Small intestine (tissue), 7 donors: ENCODE measurements around the gene NUP214. TPM values are rescaled to one million over a fixed set of nuclear protein-coding genes. Genes with fewer than 3 reads are reported as not detected.

Experiments used
- DNase-seq, 2 donors: peaks; one replicate each; pipeline versions ENCODE4 v3.0.0 to v3.0.0-alpha.2; 2013
- FAIRE-seq: peaks from 2 replicates; lab custom pipeline; 2012; peaks lifted over from hg19 to GRCh38; lab: Jason Lieb, UNC
- H3K27ac ChIP-seq, 3 donors: one replicate each; pipeline ENCODE4 v1.5.1; 2013; ENCODE audit warnings: low read length in 2 of 3, mild to moderate bottlenecking in 2 of 3, control low read depth in 1 of 3, inconsistent platforms in 1 of 3, low read depth in 1 of 3, moderate library complexity in 1 of 3
- H3K27me3 ChIP-seq, 3 donors: one replicate each; pipeline ENCODE4 v1.6.1; 2013; ENCODE audit warnings: low read length in 3 of 3, inconsistent platforms in 1 of 3; ENCODE audit not compliant: control insufficient read depth in 3 of 3, insufficient read depth in 3 of 3
- H3K36me3 ChIP-seq, 3 donors: one replicate each; pipeline ENCODE4 v1.6.1; 2013; ENCODE audit warnings: low read length in 3 of 3, inconsistent platforms in 1 of 3, low read depth in 1 of 3, mild to moderate bottlenecking in 1 of 3, moderate library complexity in 1 of 3; ENCODE audit not compliant: control insufficient read depth in 3 of 3, insufficient read depth in 2 of 3
- H3K4me1 ChIP-seq, 3 donors: one replicate each; pipeline ENCODE4 v1.6.1; 2013; ENCODE audit warnings: low read length in 2 of 3, inconsistent platforms in 1 of 3, low read depth in 1 of 3, mild to moderate bottlenecking in 1 of 3, moderate library complexity in 1 of 3; ENCODE audit not compliant: control insufficient read depth in 3 of 3, insufficient read depth in 2 of 3
- H3K4me3 ChIP-seq, 3 donors: one replicate each; pipeline ENCODE4 v1.5.1; 2013; ENCODE audit warnings: low read length in 3 of 3, control low read depth in 1 of 3, inconsistent platforms in 1 of 3, low read depth in 1 of 3, mild to moderate bottlenecking in 1 of 3, moderate library complexity in 1 of 3
- H3K9me3 ChIP-seq, 2 donors: one replicate each; pipeline ENCODE4 v1.6.1; 2013; ENCODE audit warnings: low read depth in 1 of 2, low read length in 1 of 2; ENCODE audit not compliant: control insufficient read depth in 2 of 2, insufficient read depth in 1 of 2
- WGBS, 3 donors: extraction: QIAGEN DNeasy Blood & Tissue Kit; methylation state at CpG; one replicate each; pipeline ENCODE4 v1.1.7; 2013; 5-methylcytosine and 5-hydroxymethylcytosine counted together
- polyA plus RNA-seq, 4 donors: library from polyadenylated mRNA; stranded (reverse) in 3 of 4; unstranded in 1 of 4; fragments of 200-250 nt in 3 of 4; fragments of 120-200 nt in 1 of 4; gene quantifications; one replicate each; pipeline versions ENCODE4 v1.2.1 to v1.2.3, GENCODE V29; 2013
- donor health status: healthy with polysubstance abuse.
- donor health status: control.
- donor health status: control.
- donor health status: Bipolar disorder and iron deficiency.
- donor health status: healthy.

The NUP214 gene
- polyA plus RNA-seq, 4 donors, result 16.7 to 49.7 (median 37.3) TPM

DNA sequence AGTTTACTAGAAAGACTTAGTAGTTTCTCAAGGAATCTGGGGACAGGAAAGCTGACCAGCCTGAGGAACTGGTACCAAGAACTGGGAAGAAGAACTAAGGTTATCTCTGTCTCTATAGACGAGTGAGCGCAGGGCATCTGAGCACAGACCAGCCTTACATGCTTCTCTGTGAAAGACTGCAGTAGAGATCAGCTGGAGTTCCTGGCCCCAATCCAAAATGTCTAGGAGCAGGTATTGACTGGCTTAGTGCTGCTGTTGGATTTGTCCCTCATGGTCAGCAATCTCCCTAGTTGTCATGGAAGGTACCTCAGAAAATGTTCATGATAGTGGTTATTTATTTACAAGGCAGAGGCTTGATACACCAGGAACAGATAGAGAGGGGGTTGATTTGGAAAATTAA is 13.3 kb downstream of the NUP214 start:
- Histone ChIP-seq H3K27ac (no peak overlapping the region), H3K27me3 (no peaks in the 10 kb centered on the region), H3K36me3 (peaks cover 34 to 47% (median 38%) of the 10 kb centered on the region in 3 donors), H3K9me3 (no peaks in the 10 kb centered on the region), H3K4me1 (no peaks in the 10 kb centered on the region), H3K4me3 (no peak overlapping the region)
- WGBS, 3 donors, result 97 to 98% (median 98%) methylated on average over 2 of the region's 2 CpGs
- DNase-seq, result no peak
- no peak for FAIRE-seq

DNA sequence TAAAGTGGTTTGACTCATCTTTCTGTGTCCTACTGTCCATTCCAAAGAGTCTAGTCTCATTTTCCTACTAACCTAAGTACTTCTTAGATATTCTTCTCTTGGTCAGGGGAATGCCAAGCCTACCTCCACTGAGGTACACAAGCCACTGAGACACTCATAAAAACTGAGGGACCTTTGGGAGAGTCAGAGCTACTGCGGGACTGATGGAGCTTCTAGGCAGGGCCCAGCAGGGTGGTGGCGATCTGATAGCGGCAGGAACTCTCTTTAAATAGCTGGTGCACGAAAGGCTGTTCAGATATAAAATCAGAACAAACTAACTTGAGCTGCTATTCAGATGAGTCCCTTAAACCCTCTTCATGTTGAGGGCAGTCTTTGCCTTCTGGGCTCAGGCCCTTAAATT is 14.7 kb downstream of the NUP214 start:
- Histone ChIP-seq H3K4me1 (no peaks in the 10 kb centered on the region), H3K27ac (no peak overlapping the region), H3K27me3 (no peaks in the 10 kb centered on the region), H3K36me3 (peaks cover 38 to 43% (median 39%) of the 10 kb centered on the region in 3 donors), H3K9me3 (no peaks in the 10 kb centered on the region), H3K4me3 (no peak overlapping the region)
- FAIRE-seq, result no peak
- 96 to 97% (median 96%) methylated on average over 4 of the region's 4 CpGs for WGBS, 3 donors
- DNase-seq, result no peak

DNA sequence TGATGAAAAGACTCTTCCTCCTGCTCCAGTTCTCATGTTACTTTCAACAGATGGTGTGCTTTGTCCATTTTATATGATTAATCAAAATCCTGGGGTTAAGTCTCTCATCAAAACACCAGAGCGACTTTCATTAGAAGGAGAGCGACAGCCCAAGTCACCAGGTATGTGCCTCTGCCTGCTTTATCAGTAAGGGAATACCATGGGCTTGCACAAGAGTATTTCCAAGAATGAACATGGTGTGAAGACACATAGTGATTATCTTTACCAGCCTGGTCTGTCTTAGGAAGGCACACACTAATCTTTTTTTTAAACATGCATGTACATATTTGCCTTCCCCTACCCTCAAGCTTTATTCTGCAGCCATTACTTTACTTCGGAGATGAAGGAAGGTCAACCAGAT is 15.2 kb downstream of the NUP214 start:
- DNase-seq (no peak), FAIRE-seq (no peak)
- peaks cover 37 to 43% (median 42%) of the 10 kb centered on the region in 3 donors for H3K36me3 ChIP-seq
- WGBS, 3 donors, result 95 to 98% (median 96%) methylated on average over 3 of the region's 3 CpGs
- H3K4me1 ChIP-seq, result no peaks in the 10 kb centered on the region
- H3K9me3 ChIP-seq, result no peaks in the 10 kb centered on the region
- H3K4me3 ChIP-seq, result no peak overlapping the region
- no peak overlapping the region for H3K27ac ChIP-seq
- H3K27me3 ChIP-seq, result no peaks in the 10 kb centered on the region

DNA sequence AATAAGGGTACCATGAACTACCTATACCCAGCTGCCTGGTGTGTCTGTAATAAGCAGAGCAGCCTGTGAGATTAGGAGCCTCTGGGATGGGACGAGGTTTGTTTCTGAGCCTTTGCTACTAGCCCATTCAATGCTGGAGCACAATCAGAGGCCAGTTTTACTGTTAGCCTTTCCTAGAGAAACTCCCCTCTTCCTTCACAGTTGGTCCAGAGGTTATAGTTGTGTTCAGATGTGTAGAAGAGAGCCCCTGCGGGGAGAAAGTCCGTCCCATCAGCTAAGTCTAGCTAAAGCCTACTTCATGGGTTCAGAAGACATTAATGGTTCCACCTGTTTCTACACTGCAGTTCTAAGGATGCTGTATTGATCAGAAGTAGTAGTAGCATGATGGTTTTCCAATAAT is 16.8 kb downstream of the NUP214 start:
- Histone ChIP-seq H3K4me1 (no peaks in the 10 kb centered on the region), H3K27me3 (no peaks in the 10 kb centered on the region), H3K27ac (no peak overlapping the region), H3K9me3 (no peaks in the 10 kb centered on the region), H3K36me3 (peaks cover 33 to 44% (median 40%) of the 10 kb centered on the region in 3 donors), H3K4me3 (no peak overlapping the region)
- DNase-seq (no peak), FAIRE-seq (no peak)
- 96 to 97% (median 96%) methylated on average over 3 of the region's 3 CpGs for WGBS, 3 donors

DNA sequence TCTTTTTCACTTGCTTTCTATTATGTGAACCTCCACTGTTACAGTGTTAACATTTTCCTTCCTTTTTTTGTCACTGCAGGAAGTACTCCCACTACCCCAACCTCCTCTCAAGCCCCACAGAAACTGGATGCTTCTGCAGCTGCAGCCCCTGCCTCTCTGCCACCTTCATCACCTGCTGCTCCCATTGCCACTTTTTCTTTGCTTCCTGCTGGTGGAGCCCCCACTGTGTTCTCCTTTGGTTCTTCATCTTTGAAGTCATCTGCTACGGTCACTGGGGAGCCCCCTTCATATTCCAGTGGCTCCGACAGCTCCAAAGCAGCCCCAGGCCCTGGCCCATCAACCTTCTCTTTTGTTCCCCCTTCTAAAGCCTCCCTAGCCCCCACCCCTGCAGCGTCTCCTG is 18.8 kb downstream of the NUP214 start:
- Histone ChIP-seq H3K9me3 (no peaks in the 10 kb centered on the region), H3K27ac (no peak overlapping the region), H3K36me3 (peaks cover 27 to 48% (median 41%) of the 10 kb centered on the region in 3 donors), H3K4me3 (no peak overlapping the region), H3K4me1 (no peaks in the 10 kb centered on the region), H3K27me3 (no peaks in the 10 kb centered on the region)
- FAIRE-seq (no peak), DNase-seq (no peak)
- 83 to 94% (median 88%) methylated on average over 3 of the region's 3 CpGs for WGBS, 3 donors

DNA sequence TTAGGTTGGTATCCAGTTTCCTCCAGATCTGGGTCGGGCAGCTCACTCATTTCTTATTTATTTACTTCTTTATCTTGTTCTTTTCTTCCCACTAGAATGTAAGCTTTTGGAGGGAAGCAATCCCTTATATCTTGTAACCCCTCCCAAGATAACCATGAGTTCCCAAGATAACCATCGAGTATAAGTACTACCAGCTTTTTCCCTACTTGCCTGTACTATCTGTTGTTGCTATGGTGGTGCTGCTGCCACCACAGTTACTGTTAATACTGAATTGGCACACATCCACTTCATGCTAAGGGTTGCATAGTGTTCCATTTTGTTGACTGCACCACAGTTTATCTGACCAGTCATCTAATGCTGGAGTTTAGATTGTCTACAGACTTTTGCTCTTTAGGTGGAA is 19.9 kb downstream of the NUP214 start:
- DNase-seq, result no peak
- Histone ChIP-seq H3K4me3 (no peak overlapping the region), H3K9me3 (no peaks in the 10 kb centered on the region), H3K4me1 (no peaks in the 10 kb centered on the region), H3K36me3 (peaks cover 24 to 53% (median 45%) of the 10 kb centered on the region in 3 donors), H3K27ac (no peak overlapping the region), H3K27me3 (no peaks in the 10 kb centered on the region)
- 70 to 81% (median 73%) methylated on average over 2 of the region's 2 CpGs for WGBS, 3 donors
- FAIRE-seq, result no peak

DNA sequence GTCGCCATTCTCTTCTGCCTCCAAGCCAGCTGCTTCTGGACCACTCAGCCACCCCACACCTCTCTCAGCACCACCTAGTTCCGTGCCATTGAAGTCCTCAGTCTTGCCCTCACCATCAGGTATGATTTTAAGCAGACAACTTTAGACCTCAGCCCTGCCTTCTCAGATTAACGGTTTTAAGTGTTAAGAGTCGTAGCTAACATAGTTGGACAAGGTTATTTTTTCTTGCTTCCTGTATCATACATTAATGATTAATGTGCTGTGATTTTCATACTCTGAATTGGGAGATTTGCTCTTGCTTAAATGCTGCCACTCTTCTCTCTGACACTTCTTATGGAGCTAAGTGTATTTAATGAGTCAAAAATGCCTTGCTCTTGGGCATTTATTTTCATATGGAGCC is 20.8 kb downstream of the NUP214 start:
- FAIRE-seq, result no peak

DNA sequence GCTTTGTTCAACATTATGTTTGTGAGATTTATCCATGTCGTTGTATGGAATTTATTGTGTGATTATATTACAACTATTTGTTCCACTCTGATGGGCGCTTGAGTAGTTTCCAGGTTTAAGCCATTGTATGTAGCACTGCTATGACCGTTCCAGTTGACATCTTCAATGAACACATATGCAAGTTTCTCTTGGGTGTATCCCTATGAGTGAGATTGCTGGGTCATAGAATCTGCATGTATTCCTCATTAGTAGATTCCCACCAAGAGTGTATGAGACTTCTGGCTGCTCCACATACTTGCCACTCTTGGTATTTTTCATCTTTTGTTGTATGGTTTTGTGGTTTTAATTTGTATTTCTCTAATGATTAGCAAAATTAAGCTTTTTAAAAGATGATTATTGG is 22.9 kb downstream of the NUP214 start:
- 84 to 93% (median 87%) methylated on average over 3 of the region's 3 CpGs for WGBS, 3 donors
- no peak for FAIRE-seq

More for the DNA sequence above, 20.8 kb downstream of the NUP214 start:
- H3K27me3 ChIP-seq, result no peaks in the 10 kb centered on the region
- no peaks in the 10 kb centered on the region for H3K9me3 ChIP-seq
- DNase-seq, result no peak
- H3K4me3 ChIP-seq, result no peak overlapping the region
- H3K27ac ChIP-seq, result no peak overlapping the region
- no peaks in the 10 kb centered on the region for H3K4me1 ChIP-seq
- 90 to 94% (median 92%) methylated on average over 4 of the region's 4 CpGs for WGBS, 3 donors
- peaks cover 21 to 51% (median 45%) of the 10 kb centered on the region in 3 donors for H3K36me3 ChIP-seq

More for the DNA sequence above, 22.9 kb downstream of the NUP214 start:
- Histone ChIP-seq H3K27ac (no peak overlapping the region), H3K4me3 (no peak overlapping the region), H3K36me3 (peaks cover 18 to 58% (median 47%) of the 10 kb centered on the region in 3 donors), H3K27me3 (no peaks in the 10 kb centered on the region), H3K4me1 (no peaks in the 10 kb centered on the region), H3K9me3 (no peaks in the 10 kb centered on the region)
- no peak for DNase-seq
